Activated T-helper 1 cell treated with Interleukin-2 at 50 U/mL for 16 hours (primary cell): ENCODE measurements around the gene PNKP.
A peak's percentile ranks its signal among the peaks of the same experiment; 100 is the strongest.

Experiments used
- DNase-seq: peaks from one replicate; pipeline ENCODE4 v3.0.0-alpha.2; 2020; ENCODE audit warnings: low read depth

The PNKP gene

GRCh38 chr19:49890349-49891311 lies 23.3 kb upstream of the PNKP start:
- DNase-seq = peak; percentile 53

- peak; percentile 65 for DNase-seq
Observed at GRCh38 chr19:49889687-49890348, 22.4 kb upstream of the PNKP start.

GRCh38 chr19:49889038-49889686 lies 21.8 kb upstream of the PNKP start:
- no peak for DNase-seq

GRCh38 chr19:49888510-49888824 lies 21.1 kb upstream of the PNKP start:
- no peak for DNase-seq

GRCh38 chr19:49887665-49888509 lies 20.5 kb upstream of the PNKP start:
- DNase-seq = no peak

- DNase-seq = no peak
Observed at GRCh38 chr19:49887037-49887664, 19.8 kb upstream of the PNKP start.

GRCh38 chr19:49884760-49885159 lies 17.4 kb upstream of the PNKP start:
- DNase-seq = no peak

- DNase-seq = no peak
Observed at GRCh38 chr19:49884109-49884508, 16.7 kb upstream of the PNKP start.

GRCh38 chr19:49883094-49883493 lies 15.7 kb upstream of the PNKP start:
- no peak for DNase-seq

- no peak for DNase-seq
Observed at GRCh38 chr19:49882643-49883042, 15.3 kb upstream of the PNKP start.

GRCh38 chr19:49881672-49882394 lies 14.5 kb upstream of the PNKP start:
- no peak for DNase-seq

GRCh38 chr19:49881186-49881585 lies 13.8 kb upstream of the PNKP start:
- DNase-seq = no peak

GRCh38 chr19:49880162-49880869 lies 12.9 kb upstream of the PNKP start:
- DNase-seq = no peak

- no peak for DNase-seq
Observed at GRCh38 chr19:49879243-49879963, 12.0 kb upstream of the PNKP start.

- DNase-seq = no peak
Observed at GRCh38 chr19:49878744-49879070, 11.3 kb upstream of the PNKP start.

- peak; percentile 95 for DNase-seq
Observed at GRCh38 chr19:49877879-49878743, 10.7 kb upstream of the PNKP start.

- DNase-seq = peak; percentile 97
Observed at GRCh38 chr19:49877020-49877878, 9.9 kb upstream of the PNKP start, which contains the start of the genes AKT1S1 and TBC1D17. AKT1S1 (minus strand) TSS chr19:49877355; CDS start chr19:49873295, 4,060 bp downstream. TBC1D17 (plus strand) TSS chr19:49877702; CDS start chr19:49877724, 22 bp downstream.
